Measurements from ENCODE around the gene SPATA1.
A peak's percentile ranks its signal among the peaks of the same experiment; 100 is the strongest.
"Not testable (repeated sequence)": the region's sequence is repeated elsewhere in the genome, so short reads cannot be mapped to it uniquely, and the experiment has no call there.

SPATA1 gene

DNA sequence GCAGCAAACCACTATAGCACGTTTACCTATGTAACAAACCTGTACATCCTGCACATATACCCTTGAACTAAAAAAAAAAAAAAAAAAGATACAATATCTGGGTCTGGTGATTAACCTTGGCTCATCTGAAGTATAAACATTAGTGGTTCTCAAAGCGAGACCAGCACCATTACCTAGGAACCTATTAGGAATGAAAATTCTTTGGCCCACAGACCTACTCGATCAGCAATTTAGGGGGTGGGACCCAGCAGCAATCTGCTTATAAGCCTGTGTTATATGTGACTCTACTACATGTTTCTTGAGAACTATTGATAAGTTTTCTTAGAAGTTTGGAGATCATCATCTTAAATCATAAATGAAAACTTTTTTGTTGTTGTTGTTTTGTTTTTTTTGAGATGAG is 9.7 kb upstream of the SPATA1 start:
- ATAC-seq (replicated peaks; ENCODE audit: extremely low read depth, poor library complexity, severe bottlenecking), result no peak
- Mint-ChIP-seq H3K4me1 (peaks cover 6% of the 10 kb centered on the region), H3K27ac (ENCODE audit: low read depth) (no peak overlapping the region), H3K36me3 (ENCODE audit: insufficient read depth) (peaks cover 55% of the 10 kb centered on the region), H3K9me3 (no peaks in the 10 kb centered on the region), H3K27me3 (no peaks in the 10 kb centered on the region), H3K4me3 (no peak overlapping the region)
- DNase-seq (ENCODE audit: low spot score in 2 of 2), result no peak

DNA sequence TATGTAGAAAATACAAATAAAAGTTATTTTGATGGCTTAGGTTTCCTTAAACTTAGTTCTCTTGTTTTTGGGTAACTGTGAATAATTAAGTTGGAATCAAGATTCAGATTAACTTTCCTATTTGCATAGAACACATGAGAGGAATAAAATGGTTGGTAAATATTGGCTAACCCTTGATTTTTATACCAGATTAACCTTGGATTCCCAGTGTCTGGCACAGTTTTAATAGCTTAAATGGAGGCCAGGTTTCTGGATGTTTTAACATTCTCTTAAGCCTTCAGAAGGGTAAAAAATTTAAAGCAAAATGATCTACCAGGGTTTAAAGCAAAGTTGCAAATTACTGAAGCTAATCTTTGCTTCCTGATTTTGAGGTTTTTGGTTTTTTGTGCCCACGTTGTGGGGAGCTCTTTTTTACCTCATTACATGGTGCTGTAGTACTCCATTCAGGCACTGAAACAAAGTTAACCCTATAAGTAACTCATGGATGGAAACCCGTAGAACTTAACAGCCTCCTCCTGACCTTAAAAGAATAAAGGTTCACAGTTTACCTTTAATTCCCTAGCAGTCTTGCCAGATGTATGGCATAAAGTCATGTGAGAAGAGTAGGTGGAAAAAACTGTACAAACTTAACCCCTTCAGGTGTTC is 8.4 kb upstream of the SPATA1 start:
- DNase-seq (ENCODE audit: low spot score in 2 of 2) (no peak), ATAC-seq (replicated peaks; ENCODE audit: extremely low read depth, poor library complexity, severe bottlenecking) (no peak)
- Mint-ChIP-seq H3K9me3 (no peaks in the 10 kb centered on the region), H3K4me1 (peaks cover 10% of the 10 kb centered on the region), H3K27ac (ENCODE audit: low read depth) (peak overlapping the region; percentile 13), H3K4me3 (no peak overlapping the region), H3K27me3 (no peaks in the 10 kb centered on the region), H3K36me3 (ENCODE audit: insufficient read depth) (peaks cover 51% of the 10 kb centered on the region)

DNA sequence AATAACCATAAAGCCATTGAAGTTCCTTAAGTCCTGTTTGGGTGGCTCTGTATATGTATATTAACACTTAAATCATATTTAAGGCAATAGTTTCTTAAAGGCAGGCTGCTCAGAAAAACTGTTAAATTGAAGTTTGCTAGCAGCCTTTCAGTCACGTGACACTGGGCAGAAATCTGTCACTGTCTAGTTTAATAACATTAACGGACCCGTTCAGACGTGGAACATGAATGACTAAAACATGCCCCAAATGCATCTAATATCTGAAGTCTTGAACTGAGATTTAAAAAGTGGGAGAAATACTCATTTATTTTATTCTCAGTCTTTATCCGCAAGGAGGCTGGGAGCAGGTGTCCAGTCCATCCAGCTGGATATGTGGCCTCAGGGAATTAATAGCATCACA is 3.3 kb upstream of the SPATA1 start:
- Mint-ChIP-seq H3K9me3 (no peaks in the 10 kb centered on the region), H3K4me1 (peaks cover 43% of the 10 kb centered on the region), H3K27me3 (no peaks in the 10 kb centered on the region), H3K27ac (ENCODE audit: low read depth) (no peak overlapping the region), H3K36me3 (ENCODE audit: insufficient read depth) (peaks cover 40% of the 10 kb centered on the region), H3K4me3 (no peak overlapping the region)
- ATAC-seq (replicated peaks; ENCODE audit: extremely low read depth, poor library complexity, severe bottlenecking) (no peak), DNase-seq (ENCODE audit: low spot score in 2 of 2) (no peak)

DNA sequence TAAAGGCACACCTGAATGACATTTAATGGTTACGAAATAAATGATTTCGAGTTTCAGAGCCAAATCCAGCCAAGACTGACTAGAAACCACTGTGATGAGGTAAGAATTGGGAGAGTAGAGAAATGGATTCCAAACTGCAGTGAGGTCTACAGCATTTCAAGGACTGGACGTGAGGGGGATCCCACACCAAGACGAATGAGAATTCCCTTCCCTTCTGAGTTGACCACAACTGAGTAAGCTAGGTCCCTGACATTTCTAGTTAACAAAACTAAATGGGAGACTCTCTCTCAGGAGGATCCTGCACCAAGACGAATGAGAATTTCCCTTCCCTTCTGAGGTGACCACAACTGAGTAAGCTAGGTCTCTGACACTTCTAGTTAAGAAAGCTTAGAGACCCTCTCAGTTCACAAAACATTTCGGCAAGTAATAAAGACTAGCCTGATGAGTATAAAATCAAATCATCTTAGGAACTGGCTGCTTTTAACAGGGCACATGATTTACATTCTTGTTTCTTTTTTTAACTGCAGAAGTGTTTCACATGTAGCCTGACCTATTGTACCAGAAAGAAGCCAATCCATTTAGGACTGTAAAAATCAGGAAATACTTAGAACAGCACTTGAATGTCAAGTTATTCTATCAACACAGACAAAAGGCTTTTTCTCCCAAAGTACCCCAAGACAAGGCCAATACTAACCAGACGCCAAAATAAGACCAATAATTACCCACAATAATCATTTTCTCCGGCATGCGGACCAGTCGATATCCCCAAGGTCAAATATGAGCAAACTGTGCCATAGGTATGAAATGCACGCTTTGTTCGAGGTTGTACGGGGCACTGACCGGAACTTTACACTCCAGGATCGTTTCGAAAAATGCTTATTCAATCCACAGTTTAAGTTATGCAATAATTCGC is 1.4 kb upstream of the SPATA1 start:
- peak overlapping the region; percentile 96 for H3K27ac Mint-ChIP-seq (ENCODE audit: low read depth)
- H3K9me3 Mint-ChIP-seq, result no peaks in the 10 kb centered on the region
- DNase-seq (ENCODE audit: low spot score in 2 of 2), result no peak
- peaks cover 33% of the 10 kb centered on the region for H3K36me3 Mint-ChIP-seq (ENCODE audit: insufficient read depth)
- peak overlapping the region; percentile 97 for H3K4me3 Mint-ChIP-seq
- no peaks in the 10 kb centered on the region for H3K27me3 Mint-ChIP-seq
- H3K4me1 Mint-ChIP-seq, result peaks cover 43% of the 10 kb centered on the region
- no peak for ATAC-seq (replicated peaks; ENCODE audit: extremely low read depth, poor library complexity, severe bottlenecking)

DNA sequence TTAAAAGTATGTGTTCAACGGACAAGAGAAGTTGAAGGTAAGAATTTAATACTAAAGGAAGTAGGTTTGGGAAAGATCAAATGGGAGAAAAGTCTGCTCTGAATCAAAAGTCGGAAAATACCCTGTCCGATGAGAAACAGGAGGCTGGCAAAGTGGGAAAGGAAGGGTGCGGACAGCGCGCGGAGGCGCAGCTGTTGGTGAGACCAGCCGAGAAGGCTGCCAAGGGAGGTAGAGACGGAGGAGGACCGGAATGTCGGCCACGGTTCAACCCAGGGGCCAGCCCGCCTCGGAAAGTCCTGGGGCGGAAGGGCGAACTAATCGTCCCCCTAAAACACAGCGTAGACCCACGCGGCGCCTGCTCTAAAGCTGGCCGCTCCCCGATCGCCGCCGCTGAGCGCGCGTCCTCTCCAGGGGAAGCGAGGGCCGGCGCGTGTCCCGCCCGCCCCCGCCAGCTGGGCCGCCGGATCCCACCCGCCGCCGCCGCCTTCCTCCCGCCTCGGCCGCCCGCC is 639 bp upstream of the SPATA1 start:
- peaks cover 43% of the 10 kb centered on the region for H3K4me1 Mint-ChIP-seq

DNA sequence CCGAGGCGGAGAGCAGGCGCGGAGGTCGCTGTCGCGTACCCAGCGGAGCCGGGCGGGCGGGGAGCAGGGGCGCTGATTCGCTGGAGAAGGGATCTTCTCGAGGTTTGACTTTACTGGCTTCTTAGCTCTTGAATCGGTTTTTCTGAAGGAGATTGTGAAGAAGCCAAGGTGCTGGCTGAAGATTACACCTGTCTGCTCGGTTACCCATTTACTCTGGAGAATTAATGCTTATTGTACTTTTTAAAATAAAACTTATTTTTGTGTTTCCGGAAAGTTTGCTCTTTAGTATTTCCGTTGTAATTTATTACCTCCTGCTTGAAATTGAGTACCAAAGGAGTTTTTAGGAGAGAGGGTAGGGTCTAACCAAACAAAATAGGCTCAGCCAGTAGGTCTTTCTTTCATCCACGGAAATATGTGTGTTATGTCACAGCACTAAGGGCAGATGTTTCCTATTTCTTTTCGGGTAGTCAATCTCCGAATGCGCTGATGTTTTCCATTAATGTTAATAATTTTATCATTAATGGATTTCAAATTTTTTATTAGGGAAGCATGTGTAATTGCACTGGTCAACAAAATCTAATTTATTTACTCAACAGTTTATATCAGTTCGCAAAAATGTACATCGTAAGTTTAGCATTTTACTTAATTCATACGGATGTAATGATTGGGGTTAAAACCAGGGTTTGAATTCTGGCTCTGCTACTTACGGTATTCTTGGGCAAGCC is 705 bp downstream of the SPATA1 start:
- peaks cover 24% of the 10 kb centered on the region for H3K36me3 Mint-ChIP-seq (ENCODE audit: insufficient read depth)
- no peak for DNase-seq (ENCODE audit: low spot score in 2 of 2)
- H3K4me3 Mint-ChIP-seq, result peak overlapping the region; percentile 97
- H3K4me1 Mint-ChIP-seq, result peaks cover 33% of the 10 kb centered on the region
- no peaks in the 10 kb centered on the region for H3K27me3 Mint-ChIP-seq
- ATAC-seq (replicated peaks; ENCODE audit: extremely low read depth, poor library complexity, severe bottlenecking), result no peak
- peak overlapping the region; percentile 96 for H3K27ac Mint-ChIP-seq (ENCODE audit: low read depth)
- H3K9me3 Mint-ChIP-seq, result no peaks in the 10 kb centered on the region

More for the DNA sequence above, 639 bp upstream of the SPATA1 start:
- no peak for DNase-seq (ENCODE audit: low spot score in 2 of 2)
- no peaks in the 10 kb centered on the region for H3K9me3 Mint-ChIP-seq
- no peaks in the 10 kb centered on the region for H3K27me3 Mint-ChIP-seq
- peak; percentile 33 for ATAC-seq (replicated peaks; ENCODE audit: extremely low read depth, poor library complexity, severe bottlenecking)
- peaks cover 27% of the 10 kb centered on the region for H3K36me3 Mint-ChIP-seq (ENCODE audit: insufficient read depth)
- H3K27ac Mint-ChIP-seq (ENCODE audit: low read depth), result peak overlapping the region; percentile 96
- H3K4me3 Mint-ChIP-seq, result peak overlapping the region; percentile 97

DNA sequence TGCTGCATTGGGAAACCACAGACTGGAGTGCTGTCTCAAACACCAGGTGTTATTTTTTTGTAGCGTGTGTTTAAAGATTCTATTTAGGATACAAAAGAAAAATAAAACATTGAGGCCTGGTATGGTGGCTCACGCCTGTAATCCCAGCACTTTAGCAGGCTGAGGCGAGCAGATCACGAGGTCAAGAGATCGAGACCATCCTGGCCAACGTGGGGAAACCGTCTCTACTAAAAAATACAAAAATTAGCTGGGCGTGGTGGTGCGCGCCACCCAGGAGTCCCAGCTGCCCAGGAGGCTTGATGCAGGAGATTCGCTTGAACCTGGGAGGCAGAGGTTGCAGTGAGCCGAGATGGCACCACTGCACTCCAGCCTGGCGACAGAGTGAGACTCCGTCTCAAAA is 1.7 kb downstream of the SPATA1 start:
- H3K4me1 Mint-ChIP-seq, result peaks cover 33% of the 10 kb centered on the region
- ATAC-seq (replicated peaks; ENCODE audit: extremely low read depth, poor library complexity, severe bottlenecking); DNase-seq (ENCODE audit: low spot score in 2 of 2); H3K27me3 Mint-ChIP-seq; H3K27ac Mint-ChIP-seq (ENCODE audit: low read depth); H3K4me3 Mint-ChIP-seq; H3K9me3 Mint-ChIP-seq: not testable (repeated sequence)
- H3K36me3 Mint-ChIP-seq (ENCODE audit: insufficient read depth), result peaks cover 22% of the 10 kb centered on the region

DNA sequence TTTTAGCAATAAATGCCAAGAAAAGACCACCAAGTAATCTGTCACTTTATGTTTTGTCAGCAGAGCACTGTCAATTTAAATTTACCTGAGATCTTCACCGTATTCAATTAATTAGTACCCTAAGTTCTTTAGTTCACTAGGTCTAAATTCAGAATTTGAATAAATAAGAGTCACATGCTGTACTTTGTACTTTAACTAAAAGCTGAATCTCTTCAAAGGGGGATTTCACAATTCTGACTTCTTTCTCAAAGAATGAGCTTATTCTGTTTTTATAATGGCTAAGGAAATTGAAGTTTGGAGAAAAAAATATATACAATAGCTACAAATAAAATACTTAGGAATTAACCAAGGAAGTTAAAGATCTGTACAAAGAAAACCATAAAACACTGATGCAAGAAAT is 2.3 kb downstream of the SPATA1 start:
- Mint-ChIP-seq H3K36me3 (ENCODE audit: insufficient read depth) (peaks cover 20% of the 10 kb centered on the region), H3K27me3 (no peaks in the 10 kb centered on the region), H3K4me1 (peaks cover 27% of the 10 kb centered on the region), H3K9me3 (no peaks in the 10 kb centered on the region), H3K4me3 (no peak overlapping the region), H3K27ac (ENCODE audit: low read depth) (no peak overlapping the region)
- no peak for ATAC-seq (replicated peaks; ENCODE audit: extremely low read depth, poor library complexity, severe bottlenecking)
- no peak for DNase-seq (ENCODE audit: low spot score in 2 of 2)

DNA sequence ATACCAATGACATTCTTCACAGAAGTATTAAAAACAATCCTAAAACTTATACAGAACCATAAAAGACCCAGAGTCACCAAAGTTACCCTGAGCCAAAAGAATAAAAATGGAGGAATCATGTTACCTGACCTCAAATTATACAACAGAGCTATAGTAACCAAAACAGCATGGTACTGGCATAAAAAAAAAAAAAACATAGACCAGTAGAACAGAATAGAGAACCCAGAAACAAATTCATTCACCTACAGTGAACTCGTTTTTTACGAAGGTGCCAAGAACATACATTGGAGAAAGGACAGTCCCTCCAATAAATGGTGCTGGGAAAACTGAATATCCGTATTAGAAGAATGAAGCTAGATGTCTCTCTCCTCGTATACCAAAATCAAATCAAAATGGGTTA is 2.8 kb downstream of the SPATA1 start:
- Mint-ChIP-seq H3K36me3 (ENCODE audit: insufficient read depth) (peaks cover 18% of the 10 kb centered on the region), H3K27ac (ENCODE audit: low read depth) (no peak overlapping the region), H3K9me3 (no peaks in the 10 kb centered on the region), H3K27me3 (no peaks in the 10 kb centered on the region), H3K4me1 (peaks cover 22% of the 10 kb centered on the region), H3K4me3 (no peak overlapping the region)
- DNase-seq (ENCODE audit: low spot score in 2 of 2) (no peak), ATAC-seq (replicated peaks; ENCODE audit: extremely low read depth, poor library complexity, severe bottlenecking) (no peak)

DNA sequence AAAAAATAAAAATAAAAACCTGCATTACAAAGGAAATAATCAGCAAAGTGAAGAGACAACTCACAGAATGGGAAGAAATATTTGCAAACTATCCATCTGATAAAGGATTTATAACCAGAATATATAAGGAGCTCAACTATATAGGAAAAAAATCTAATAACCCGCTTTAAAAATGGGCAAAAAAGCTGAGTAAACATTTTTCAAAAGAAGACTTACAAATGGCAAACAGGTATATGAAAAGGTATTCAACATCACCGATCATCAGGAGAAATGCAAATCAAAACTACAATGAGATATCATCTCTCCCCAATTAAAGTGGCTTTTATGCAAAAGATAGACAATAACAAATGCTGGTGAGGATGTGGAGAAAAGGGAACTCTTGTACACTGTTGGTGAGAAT is 4.0 kb downstream of the SPATA1 start:
- H3K4me3 Mint-ChIP-seq, result no peak overlapping the region
- no peaks in the 10 kb centered on the region for H3K27me3 Mint-ChIP-seq
- no peak for ATAC-seq (replicated peaks; ENCODE audit: extremely low read depth, poor library complexity, severe bottlenecking)
- no peak overlapping the region for H3K27ac Mint-ChIP-seq (ENCODE audit: low read depth)
- H3K36me3 Mint-ChIP-seq (ENCODE audit: insufficient read depth), result peaks cover 14% of the 10 kb centered on the region
- H3K9me3 Mint-ChIP-seq, result no peaks in the 10 kb centered on the region
- H3K4me1 Mint-ChIP-seq, result peaks cover 10% of the 10 kb centered on the region
- DNase-seq (ENCODE audit: low spot score in 2 of 2), result no peak

DNA sequence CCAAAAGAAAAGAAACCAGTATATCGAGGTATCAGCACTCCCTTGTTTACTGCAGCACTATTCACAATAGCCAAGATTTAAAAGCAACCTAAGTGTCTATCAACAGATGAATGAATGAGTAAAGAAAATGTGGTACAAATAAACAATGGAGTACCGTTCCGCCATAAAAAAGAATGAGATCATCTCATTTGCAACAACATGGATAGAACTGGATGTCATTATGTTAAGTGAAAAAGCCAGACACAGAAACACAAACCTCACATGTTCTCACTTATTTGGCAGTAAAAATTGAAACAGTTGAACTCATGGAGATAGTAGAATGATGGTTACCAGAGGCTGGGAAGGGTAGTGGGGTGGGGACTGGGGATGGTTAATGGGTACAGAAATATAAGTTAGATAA is 4.5 kb downstream of the SPATA1 start:
- no peak for DNase-seq (ENCODE audit: low spot score in 2 of 2)
- H3K4me3 Mint-ChIP-seq, result no peak overlapping the region
- H3K27ac Mint-ChIP-seq (ENCODE audit: low read depth), result no peak overlapping the region
- H3K27me3 Mint-ChIP-seq, result no peaks in the 10 kb centered on the region
- no peak for ATAC-seq (replicated peaks; ENCODE audit: extremely low read depth, poor library complexity, severe bottlenecking)
- peaks cover 10% of the 10 kb centered on the region for H3K36me3 Mint-ChIP-seq (ENCODE audit: insufficient read depth)
- peaks cover 6% of the 10 kb centered on the region for H3K4me1 Mint-ChIP-seq
- no peaks in the 10 kb centered on the region for H3K9me3 Mint-ChIP-seq

DNA sequence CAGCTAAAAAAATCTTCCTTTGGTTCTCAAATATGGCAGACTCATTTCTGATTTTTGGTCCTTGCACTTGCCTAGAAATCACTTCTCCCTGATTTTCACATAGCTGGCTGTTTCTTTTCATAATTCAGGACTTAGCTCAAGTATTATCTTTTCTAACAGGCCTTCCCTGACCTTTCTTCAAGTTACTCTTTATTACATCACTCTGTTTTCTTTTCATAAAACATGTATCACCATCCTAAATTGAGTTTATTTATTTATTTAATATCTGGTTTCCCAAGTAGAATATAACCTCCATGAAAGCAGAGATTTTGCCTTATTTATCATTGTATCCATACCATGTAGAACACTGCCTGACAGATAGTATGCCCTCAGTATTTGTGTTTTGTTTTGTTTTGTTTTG is 18.4 kb downstream of the SPATA1 start:
- Mint-ChIP-seq H3K27ac (ENCODE audit: low read depth) (no peak overlapping the region), H3K4me3 (no peak overlapping the region), H3K4me1 (no peaks in the 10 kb centered on the region), H3K9me3 (no peaks in the 10 kb centered on the region), H3K27me3 (no peaks in the 10 kb centered on the region), H3K36me3 (ENCODE audit: insufficient read depth) (no peaks in the 10 kb centered on the region)
- DNase-seq (ENCODE audit: low spot score in 2 of 2) (no peak), ATAC-seq (replicated peaks; ENCODE audit: extremely low read depth, poor library complexity, severe bottlenecking) (no peak)

Data from central memory CD8-positive, alpha-beta T cell (primary cell).